ENCODE measurements around the gene IL6ST.
"Not testable (repeated sequence)": the region's sequence is repeated elsewhere in the genome, so short reads cannot be mapped to it uniquely, and the experiment has no call there.

GRCh38 chr5:56014701-56015100 is 19.9 kb upstream of the IL6ST start:
- TF ChIP-seq, protein P1, sequence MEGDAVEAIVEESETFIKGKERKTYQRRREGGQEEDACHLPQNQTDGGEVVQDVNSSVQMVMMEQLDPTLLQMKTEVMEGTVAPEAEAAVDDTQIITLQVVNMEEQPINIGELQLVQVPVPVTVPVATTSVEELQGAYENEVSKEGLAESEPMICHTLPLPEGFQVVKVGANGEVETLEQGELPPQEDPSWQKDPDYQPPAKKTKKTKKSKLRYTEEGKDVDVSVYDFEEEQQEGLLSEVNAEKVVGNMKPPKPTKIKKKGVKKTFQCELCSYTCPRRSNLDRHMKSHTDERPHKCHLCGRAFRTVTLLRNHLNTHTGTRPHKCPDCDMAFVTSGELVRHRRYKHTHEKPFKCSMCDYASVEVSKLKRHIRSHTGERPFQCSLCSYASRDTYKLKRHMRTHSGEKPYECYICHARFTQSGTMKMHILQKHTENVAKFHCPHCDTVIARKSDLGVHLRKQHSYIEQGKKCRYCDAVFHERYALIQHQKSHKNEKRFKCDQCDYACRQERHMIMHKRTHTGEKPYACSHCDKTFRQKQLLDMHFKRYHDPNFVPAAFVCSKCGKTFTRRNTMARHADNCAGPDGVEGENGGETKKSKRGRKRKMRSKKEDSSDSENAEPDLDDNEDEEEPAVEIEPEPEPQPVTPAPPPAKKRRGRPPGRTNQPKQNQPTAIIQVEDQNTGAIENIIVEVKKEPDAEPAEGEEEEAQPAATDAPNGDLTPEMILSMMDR (conservative IDR thresholded peaks at IDR 0.05; ENCODE audit: low read length) = not testable (repeated sequence)
- not testable (repeated sequence) for TF ChIP-seq EZH2phosphoT487 (IDR thresholded peaks at IDR 0.05; ENCODE audit: borderline replicate concordance)

All from Loucy (cell line).